Neuronal stem cell (in vitro differentiated cells): ENCODE results near the gene SAMD14.

Experiments used
- DNase-seq: peaks from one replicate; pipeline ENCODE4 v3.0.0-alpha.2; 2013; ENCODE audit warnings: low spot score
- H2AFZ ChIP-seq: one replicate; pipeline ENCODE4 v1.6.1; 2013; ENCODE audit warnings: mild to moderate bottlenecking, low read length, inconsistent platforms
- H2AK5ac ChIP-seq: 2 replicates; pipeline ENCODE4 v1.6.1; 2013; ENCODE audit warnings: low read depth, mild to moderate bottlenecking, inconsistent platforms, low read length, moderate library complexity, mixed read lengths
- H2BK120ac ChIP-seq: 2 replicates; pipeline ENCODE4 v1.6.1; 2013; ENCODE audit warnings: low read depth, mild to moderate bottlenecking, inconsistent platforms, low read length, moderate library complexity, mixed read lengths
- H2BK12ac ChIP-seq: one replicate; pipeline ENCODE4 v1.6.1; 2013; ENCODE audit warnings: low read length, inconsistent platforms
- H2BK15ac ChIP-seq: 2 replicates; pipeline ENCODE4 v1.6.1; 2013; ENCODE audit warnings: mild to moderate bottlenecking, low read length, inconsistent platforms, mixed read lengths
- H2BK5ac ChIP-seq: one replicate; pipeline ENCODE4 v1.6.1; 2013; ENCODE audit warnings: inconsistent platforms, mild to moderate bottlenecking, low read length, moderate library complexity
- H3K14ac ChIP-seq: one replicate; pipeline ENCODE4 v1.6.1; 2013; ENCODE audit warnings: low read length, inconsistent platforms
- H3K18ac ChIP-seq: 2 replicates; pipeline ENCODE4 v1.6.1; 2013; ENCODE audit warnings: low read length, inconsistent platforms
- H3K23ac ChIP-seq: 2 replicates; pipeline ENCODE4 v1.6.1; 2013; ENCODE audit warnings: low read depth, mild to moderate bottlenecking, mixed read lengths, low read length, inconsistent platforms; ENCODE audit not compliant: poor library complexity
- H3K27ac ChIP-seq: replicated peaks from 3 replicates; pipeline ENCODE4 v1.5.1; 2013; ENCODE audit warnings: low read length, inconsistent platforms
- H3K27me3 ChIP-seq, 3 experiments: 2 replicates each; pipeline ENCODE4 v1.6.1; 2013; ENCODE audit warnings: low read length in 3 of 3, mild to moderate bottlenecking in 2 of 3, inconsistent platforms in 1 of 3, low read depth in 1 of 3, mixed read lengths in 1 of 3, moderate library complexity in 1 of 3; ENCODE audit not compliant: control insufficient read depth in 3 of 3, insufficient read depth in 3 of 3
- H3K36me3 ChIP-seq, 2 donors: replicated peaks in 1 of 2; 2 replicates each; pipeline ENCODE4 v1.6.1; 2013; ENCODE audit warnings: low read length in 2 of 2; ENCODE audit not compliant: control insufficient read depth in 2 of 2, insufficient read depth in 2 of 2
- H3K4ac ChIP-seq: 2 replicates; pipeline ENCODE4 v1.6.1; 2013; ENCODE audit warnings: inconsistent platforms, mild to moderate bottlenecking, low read length, moderate library complexity
- H3K4me1 ChIP-seq, 2 donors: 1 replicate in 1 of 2; 2 replicates in 1 of 2; pipeline ENCODE4 v1.6.1; 2013; ENCODE audit warnings: low read length in 2 of 2, low read depth in 1 of 2; ENCODE audit not compliant: control insufficient read depth in 2 of 2, insufficient read depth in 1 of 2
- H3K4me2 ChIP-seq: one replicate; pipeline ENCODE4 v1.6.1; 2013; ENCODE audit warnings: mild to moderate bottlenecking, low read length, inconsistent platforms; ENCODE audit not compliant: insufficient read depth, poor library complexity, severe bottlenecking
- H3K4me3 ChIP-seq, 2 donors: 2 replicates each; pipeline ENCODE4 v1.5.1; 2013; ENCODE audit warnings: low read length in 2 of 2, mild to moderate bottlenecking in 2 of 2, inconsistent platforms in 1 of 2, moderate library complexity in 1 of 2
- H3K79me1 ChIP-seq: one replicate; pipeline ENCODE4 v1.6.1; 2013; ENCODE audit warnings: low read depth, mild to moderate bottlenecking, inconsistent platforms, low read length, moderate library complexity
- H3K9ac ChIP-seq: one replicate; pipeline ENCODE4 v1.6.1; 2013; ENCODE audit warnings: mild to moderate bottlenecking, low read depth, low read length, inconsistent platforms; ENCODE audit not compliant: poor library complexity
- H3K9me3 ChIP-seq, 2 donors: replicated peaks in 1 of 2; 2 replicates each; pipeline versions ENCODE3 to v1.6.1; 2013; ENCODE audit warnings: low read length in 2 of 2, mild to moderate bottlenecking in 2 of 2, inconsistent platforms in 1 of 2, low read depth in 1 of 2, mixed read lengths in 1 of 2, moderate library complexity in 1 of 2; ENCODE audit not compliant: control insufficient read depth in 2 of 2, insufficient read depth in 1 of 2
- H4K8ac ChIP-seq: one replicate; pipeline ENCODE4 v1.6.1; 2013; ENCODE audit warnings: low read depth, mild to moderate bottlenecking, inconsistent platforms, low read length, moderate library complexity
- H4K91ac ChIP-seq: one replicate; pipeline ENCODE4 v1.6.1; 2013; ENCODE audit warnings: low read length, low read depth, mild to moderate bottlenecking, inconsistent platforms; ENCODE audit not compliant: poor library complexity
- WGBS, 2 donors: extraction: QIAGEN DNeasy Blood & Tissue Kit; methylation state at CpG; one replicate each; pipeline ENCODE4 v1.1.7; 2013; ENCODE audit warnings: missing lambda C conversion rate in 2 of 2, mixed read lengths in 1 of 2; ENCODE audit not compliant: insufficient read length in 2 of 2, insufficient replicate concordance in 1 of 2; ENCODE audit errors: extremely low coverage in 2 of 2; 5-methylcytosine and 5-hydroxymethylcytosine counted together

SAMD14 gene

GRCh38 chr17:50093807-50094206 is 36.2 kb downstream of the SAMD14 start:
- H3K9ac ChIP-seq = no peak overlapping the region
- H3K9me3 ChIP-seq = no peaks in the 10 kb centered on the region
- no peak overlapping the region for H3K14ac ChIP-seq
- no peak overlapping the region for H2BK5ac ChIP-seq
- no peak overlapping the region for H2BK12ac ChIP-seq
- no peak overlapping the region for H4K8ac ChIP-seq
- no peak overlapping the region for H3K4me3 ChIP-seq
- WGBS, 2 donors = no CpG with 5 or more reads among the region's 3 CpGs
- H3K36me3 ChIP-seq = peaks cover 0 to 5% of the 10 kb centered on the region in 2 donors
- H2BK15ac ChIP-seq = no peak overlapping the region
- H2AFZ ChIP-seq = peak overlapping the region; percentile 96
- no peak overlapping the region for H3K23ac ChIP-seq
- no peak overlapping the region for H3K4me2 ChIP-seq
- H3K4ac ChIP-seq = no peak overlapping the region
- H3K27ac ChIP-seq = no peak overlapping the region
- no peak for DNase-seq
- peaks cover 6% of the 10 kb centered on the region for H3K79me1 ChIP-seq
- H3K27me3 ChIP-seq = peaks cover 0 to 7% (median 0%) of the 10 kb centered on the region in 3 experiments
- H2BK120ac ChIP-seq = no peak overlapping the region
- peaks cover 8 to 10% of the 10 kb centered on the region in 2 donors for H3K4me1 ChIP-seq
- no peak overlapping the region for H2AK5ac ChIP-seq
- no peak overlapping the region for H4K91ac ChIP-seq
- H3K18ac ChIP-seq = no peak overlapping the region

DNA sequence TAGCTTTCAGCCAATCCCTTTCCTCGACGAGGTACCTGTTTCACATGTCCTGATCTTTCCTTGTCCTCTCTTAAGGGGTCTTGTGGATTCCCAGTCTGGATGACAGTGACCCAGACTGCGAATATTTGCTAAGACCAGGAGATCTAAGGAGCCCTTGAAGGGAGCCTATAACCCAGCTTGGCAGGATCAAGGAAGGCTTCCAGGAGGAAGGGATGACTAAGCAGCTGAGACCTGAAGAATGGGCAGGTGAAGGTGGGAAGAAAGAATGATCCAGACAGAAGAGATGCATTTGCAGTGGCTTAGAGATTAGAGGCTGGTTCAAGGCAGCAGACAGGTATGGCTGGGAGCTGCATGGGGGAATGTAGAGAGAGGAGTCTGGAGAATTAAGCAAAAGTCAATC is 36.7 kb downstream of the SAMD14 start:
- Histone ChIP-seq H3K27ac (no peak overlapping the region), H3K9me3 (no peaks in the 10 kb centered on the region), H2AK5ac (no peak overlapping the region), H3K14ac (no peak overlapping the region), H3K4me1 (peaks cover 8 to 10% of the 10 kb centered on the region in 2 donors), H3K4me2 (no peak overlapping the region), H3K4me3 (no peak overlapping the region), H4K91ac (no peak overlapping the region), H4K8ac (no peak overlapping the region), H3K27me3 (peaks cover 0 to 7% (median 0%) of the 10 kb centered on the region in 3 experiments), H2BK12ac (no peak overlapping the region), H3K36me3 (peaks cover 0 to 5% of the 10 kb centered on the region in 2 donors), H2BK15ac (no peak overlapping the region), H2AFZ (no peak overlapping the region), H3K23ac (no peak overlapping the region), H2BK120ac (no peak overlapping the region), H3K18ac (no peak overlapping the region), H3K9ac (no peak overlapping the region), H3K79me1 (peaks cover 6% of the 10 kb centered on the region), H2BK5ac (no peak overlapping the region), H3K4ac (no peak overlapping the region)
- no peak for DNase-seq
- no CpG with 5 or more reads among the region's 3 CpGs for WGBS, 2 donors

DNA sequence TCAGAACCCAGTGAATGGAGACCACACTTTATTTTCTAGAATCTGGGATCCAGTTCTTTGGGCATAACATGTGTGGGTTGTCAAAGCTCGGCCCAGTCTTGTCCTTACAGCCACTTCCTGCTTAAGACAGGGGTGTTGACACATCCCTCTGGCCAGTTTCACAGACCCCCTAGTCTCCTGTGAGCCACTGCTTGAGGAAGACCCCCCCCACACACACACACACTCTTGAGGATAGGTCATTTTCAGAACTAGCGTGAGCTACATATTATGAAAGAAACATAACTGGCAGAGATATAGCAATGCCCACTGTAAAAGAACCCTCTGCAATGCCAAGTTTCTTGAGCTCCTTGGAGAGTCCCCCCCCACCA is 38.1 kb downstream of the SAMD14 start:
- Histone ChIP-seq H2BK5ac (no peak overlapping the region), H3K9ac (no peak overlapping the region), H3K14ac (no peak overlapping the region), H2BK12ac (no peak overlapping the region), H3K79me1 (peaks cover 6% of the 10 kb centered on the region), H2AFZ (no peak overlapping the region), H3K27ac (no peak overlapping the region), H2AK5ac (no peak overlapping the region), H3K18ac (peak overlapping the region; percentile 21), H3K27me3 (peaks cover 0 to 7% (median 0%) of the 10 kb centered on the region in 3 experiments), H4K8ac (no peak overlapping the region), H2BK120ac (no peak overlapping the region), H4K91ac (no peak overlapping the region), H3K4me2 (no peak overlapping the region), H3K23ac (no peak overlapping the region), H3K4me3 (no peak overlapping the region), H3K4ac (no peak overlapping the region), H2BK15ac (no peak overlapping the region), H3K9me3 (no peaks in the 10 kb centered on the region), H3K36me3 (no peaks in the 10 kb centered on the region), H3K4me1 (peaks cover 8 to 10% of the 10 kb centered on the region in 2 donors)
- DNase-seq = no peak
- no CpG with 5 or more reads among the region's 2 CpGs for WGBS, 2 donors

DNA sequence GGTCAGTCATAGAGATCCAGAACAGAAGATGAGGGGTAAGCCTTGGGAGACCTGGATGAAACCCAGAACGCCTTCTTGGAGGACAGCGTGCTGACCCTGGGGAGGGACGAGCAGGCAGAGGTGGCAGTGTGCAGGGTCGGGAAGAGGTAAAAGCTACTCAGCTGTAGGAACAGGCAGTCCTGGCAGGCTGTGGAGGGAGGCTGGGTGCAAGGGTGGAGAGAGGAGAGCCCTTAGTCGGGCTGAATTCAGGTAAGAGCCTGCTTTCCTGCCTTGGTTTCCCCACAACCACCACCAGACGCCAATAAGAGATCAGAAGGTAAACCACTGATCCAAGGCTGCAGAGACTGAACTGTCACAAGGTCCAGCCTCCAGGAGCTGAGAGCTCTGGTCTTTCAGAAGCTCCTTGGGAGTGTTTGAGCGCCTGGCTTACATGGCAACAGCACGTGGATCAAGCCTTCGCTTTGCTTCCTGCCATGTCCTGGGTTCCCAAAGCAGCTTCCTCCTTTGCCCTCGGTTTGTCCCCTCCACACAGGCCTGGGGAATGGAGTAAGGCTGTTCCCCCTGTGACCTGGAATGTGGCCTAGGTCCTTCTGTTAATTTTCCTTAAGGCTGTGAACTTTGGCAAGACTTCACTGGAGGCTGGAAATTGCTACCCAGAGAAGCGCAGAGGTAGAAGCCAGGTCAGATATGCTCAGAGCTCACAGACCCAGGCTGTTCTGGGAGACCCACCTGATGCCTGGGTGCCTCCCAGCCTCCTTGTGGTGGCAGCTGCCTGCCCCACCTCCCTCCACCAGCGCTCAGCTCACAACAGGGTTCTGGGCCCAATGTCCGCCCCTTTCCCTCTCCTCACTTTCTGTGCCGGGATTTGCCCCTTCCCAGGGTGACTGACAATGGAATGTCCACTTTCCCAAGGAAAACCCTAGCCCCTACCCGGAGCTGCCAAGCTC is 38.7 kb downstream of the SAMD14 start:
- Histone ChIP-seq H3K79me1 (peaks cover 5% of the 10 kb centered on the region), H3K27me3 (peaks cover 0 to 7% (median 0%) of the 10 kb centered on the region in 3 experiments), H3K36me3 (no peaks in the 10 kb centered on the region), H4K8ac (no peak overlapping the region), H2BK120ac (no peak overlapping the region), H2BK5ac (no peak overlapping the region), H3K4me3 (no peak overlapping the region), H3K4ac (no peak overlapping the region), H4K91ac (no peak overlapping the region), H2AK5ac (no peak overlapping the region), H2AFZ (no peak overlapping the region), H3K4me1 (peaks cover 7% of the 10 kb centered on the region in 2 donors), H2BK15ac (no peak overlapping the region), H2BK12ac (no peak overlapping the region), H3K9ac (no peak overlapping the region), H3K14ac (no peak overlapping the region), H3K23ac (no peak overlapping the region), H3K18ac (peak overlapping the region; percentile 63), H3K4me2 (no peak overlapping the region), H3K27ac (no peak overlapping the region), H3K9me3 (no peaks in the 10 kb centered on the region)
- DNase-seq = no peak
- no CpG with 5 or more reads among the region's 15 CpGs for WGBS, 2 donors
